GM12878 (cell line): ENCODE measurements around the gene TEX51. TPM values are rescaled to one million over a fixed set of nuclear protein-coding genes. Genes with fewer than 3 reads are reported as not detected.

Source experiments
- ATAC-seq: fragments of 200-7000 bp; cut with Tn5 transposase; 3 replicates; pipeline ENCODE4 v1.9.1; 2020; ENCODE audit warnings: mild to moderate bottlenecking, moderate library complexity
- BruUV-seq: library from RNA; stranded (reverse); fragments of 400-500 nt; replicated peaks from 2 replicates; lab custom pipeline; 2021; lab: Mats Ljungman, UMichigan
- CTCF ChIA-PET: fragments of 300-600 bp; sonication (Branson Sonifier 250); formaldehyde crosslinking; extraction: SDS; loops from one replicate; lab custom pipeline; 2021; ENCODE audit warnings: inconsistent platforms; lab: Yijun Ruan, JAX
- POLR2A ChIA-PET: fragments of 350-600 bp; formaldehyde crosslinking; extraction: SDS; loops from one replicate; lab custom pipeline; 2021; ENCODE audit warnings: inconsistent platforms; lab: Charles Lee
- RAD21 ChIA-PET: fragments of 300-600 bp; sonication (Branson Sonifier 250); formaldehyde crosslinking; loops from one replicate; lab custom pipeline; 2023; ENCODE audit warnings: antibody characterized with exemption; ENCODE audit not compliant: unreplicated experiment; lab: Charles Lee
- SMC1A ChIA-PET: fragments of 300-600 bp; sonication (Branson Sonifier 250); formaldehyde crosslinking; loops from one replicate; lab custom pipeline; 2023; ENCODE audit not compliant: unreplicated experiment, uncharacterized antibody; lab: Charles Lee
- DNase-seq: peaks from one replicate; pipeline ENCODE4 v3.0.0-alpha.2; 2011; ENCODE audit warnings: low read depth, low spot score
- FAIRE-seq: peaks from 3 replicates; lab custom pipeline; 2011; peaks lifted over from hg19 to GRCh38; lab: Jason Lieb, UNC
- H2AFZ ChIP-seq: 2 replicates; pipeline ENCODE4 v1.6.0; 2011; ENCODE audit warnings: low read depth, low read length, control low read depth; ENCODE audit not compliant: control insufficient read depth
- H3K27ac ChIP-seq: 2 replicates; pipeline ENCODE4 v1.5.1; 2011; ENCODE audit warnings: control low read depth; ENCODE audit not compliant: control insufficient read depth, insufficient read depth
- H3K27me3 ChIP-seq, 2 experiments: replicated peaks in 1 of 2; 2 replicates each; pipeline versions ENCODE4 v1.6.0 to v1.6.1; 2011; ENCODE audit warnings: low read length in 1 of 2; ENCODE audit not compliant: control insufficient read depth in 2 of 2, insufficient read depth in 2 of 2
- H3K36me3 ChIP-seq, 2 experiments: 2 replicates each; pipeline ENCODE4 v1.5.1; 2011; ENCODE audit warnings: low read length in 1 of 2; ENCODE audit not compliant: control insufficient read depth in 2 of 2, insufficient read depth in 2 of 2
- H3K4me1 ChIP-seq: 2 replicates; pipeline ENCODE4 v1.6.1; 2011; ENCODE audit warnings: mild to moderate bottlenecking, low read length, moderate library complexity, mixed read lengths; ENCODE audit not compliant: control insufficient read depth, insufficient read depth
- H3K4me2 ChIP-seq: 2 replicates; pipeline ENCODE4 v1.6.0; 2011; ENCODE audit warnings: control low read depth; ENCODE audit not compliant: control insufficient read depth, insufficient read depth
- H3K4me3 ChIP-seq: fragments of 200-600 bp; sonication (generic); 2 replicates; pipeline ENCODE4 v1.5.1; 2016
- H3K79me2 ChIP-seq: 2 replicates; pipeline ENCODE4 v1.6.0; 2011; ENCODE audit warnings: low read length; ENCODE audit not compliant: control insufficient read depth, insufficient read depth
- H3K9ac ChIP-seq: 2 replicates; pipeline ENCODE4 v1.8.0; 2011; ENCODE audit warnings: low read length, control low read depth, mixed read lengths; ENCODE audit not compliant: control insufficient read depth, insufficient read depth
- H3K9me3 ChIP-seq: replicated peaks from 3 replicates; pipeline ENCODE4 v1.5.1; 2011; ENCODE audit warnings: mild to moderate bottlenecking, low read length; ENCODE audit not compliant: control insufficient read depth, insufficient read depth
- H4K20me1 ChIP-seq: 2 replicates; pipeline ENCODE4 v1.6.0; 2011; ENCODE audit not compliant: control insufficient read depth, insufficient read depth
- BRCA1 ChIP-seq: IDR thresholded peaks from 2 replicates; pipeline ENCODE4 v1.6.1; 2011; ENCODE audit warnings: low read depth, low read length, improper control_type of control experiment
- CUX1 ChIP-seq: IDR thresholded peaks from 2 replicates; pipeline ENCODE4 v1.6.1; 2012; ENCODE audit warnings: improper control_type of control experiment, low read depth, low read length; ENCODE audit not compliant: insufficient replicate concordance
- EGR1 ChIP-seq, 2 experiments: IDR thresholded peaks; 1 replicate in 1 of 2; 2 replicates in 1 of 2; pipeline ENCODE4 v1.6.1; 2011 to 2012; ENCODE audit warnings: low read depth in 2 of 2, low read length in 2 of 2, borderline replicate concordance in 1 of 2, mild to moderate bottlenecking in 1 of 2, moderate library complexity in 1 of 2
- MLLT1 ChIP-seq: fragments of 450-650 bp; IDR thresholded peaks from 2 replicates; pipeline ENCODE4 v1.6.1; 2016; ENCODE audit warnings: mild to moderate bottlenecking
- NFXL1 ChIP-seq: fragments of 450-650 bp; IDR thresholded peaks from 2 replicates; pipeline ENCODE4 v1.6.1; 2017; ENCODE audit warnings: antibody characterized with exemption, mild to moderate bottlenecking, borderline replicate concordance
- ZNF384 ChIP-seq: IDR thresholded peaks from 2 replicates; pipeline ENCODE4 v1.6.1; 2012; ENCODE audit warnings: low read depth, mild to moderate bottlenecking, low read length, improper control_type of control experiment, borderline replicate concordance
- WGBS: methylation state at CpG from one replicate; pipeline ENCODE4 v1.1.6; 2016; ENCODE audit warnings: low lambda C conversion rate; ENCODE audit not compliant: insufficient replicate concordance, insufficient coverage; ENCODE audit errors: missing lambda C conversion rate; 5-methylcytosine and 5-hydroxymethylcytosine counted together
- in situ Hi-C: fragments of 300-500 bp; cut with MboI; formaldehyde crosslinking; loops from 9 replicates; pipeline ENCODE4 v1.14.3; 2018; ENCODE audit warnings: mixed read lengths
- intact Hi-C: fragments of 100-400 bp; cut with micrococcal nuclease; formaldehyde crosslinking; loops from one replicate; pipeline ENCODE4 v1.14.2; 2022; ENCODE audit not compliant: unreplicated experiment
- polyA plus RNA-seq, 11 experiments: library from polyadenylated mRNA; depleted of rRNA in 4 of 11; unstranded in 6 of 11; stranded (reverse) in 5 of 11; fragments of >200 nt; fragmentation: Nextera tagmentation in 4 of 11; fragmentation: Illumina TruSeq in 1 of 11; extraction: Ambion mirVana in 4 of 11; extraction: Trizol in 1 of 11; gene quantifications; 1 replicate in 1 of 11; 2 replicates in 10 of 11; pipeline versions ENCODE4 v1.2.1 to v1.2.3, GENCODE V29; 2011 to 2016; ENCODE audit warnings: inconsistent platforms in 2 of 11, missing spikeins in 2 of 11, low read depth in 1 of 11
- total RNA-seq, 4 experiments: library from RNA; depleted of rRNA in 3 of 4; stranded (reverse); fragments of >200 nt in 3 of 4; fragmentation: Illumina TruSeq in 1 of 4; extraction: Trizol in 1 of 4; gene quantifications; 2 replicates each; pipeline versions ENCODE4 v1.2.1 to v1.2.3, GENCODE V29; 2013 to 2021
- TF ChIP-seq, protein P1 (sequence below): IDR thresholded peaks from 2 replicates; pipeline ENCODE4 v1.6.1; 2012; ENCODE audit warnings: low read depth, low read length, improper control_type of control experiment
- TF ChIP-seq, protein P2 (sequence below): fragments of 450-650 bp; conservative IDR thresholded peaks from 2 replicates; pipeline ENCODE4 v1.6.1; 2017; ENCODE audit warnings: mild to moderate bottlenecking, moderate library complexity

Gene TEX51
- total and polyA plus RNA-seq, 10 of the 15 experiments (the other 5 are each of a cell fraction or from before 2014, with no cell fraction given): not detected

- ChIA-PET CTCF (no interaction called here), RAD21 (no interaction called here), SMC1A (no interaction called here), POLR2A (no interaction called here)
- FAIRE-seq (no peak), DNase-seq (no peak), ATAC-seq (no peak)
- in situ Hi-C loops (no loop called here), intact Hi-C loops (no loop called here)
- WGBS: 10% methylated on average over 9 of the region's 9 CpGs
- no peak overlapping the region for H2AFZ ChIP-seq
- no peaks in the 10 kb centered on the region for H3K4me1 ChIP-seq
- H3K79me2 ChIP-seq: no peaks in the 10 kb centered on the region
- H4K20me1 ChIP-seq: no peaks in the 10 kb centered on the region
- no peak overlapping the region for H3K4me3 ChIP-seq
- H3K9me3 ChIP-seq: no peaks in the 10 kb centered on the region; the same call in 2 of the 3 replicates
- H3K27me3 ChIP-seq: no peaks in the 10 kb centered on the region; a peak in 2 of 4 replicates
- no TSS peak for BruUV-seq
- H3K36me3 ChIP-seq: no peaks in the 10 kb centered on the region
- H3K4me2 ChIP-seq: no peak overlapping the region
- no peak overlapping the region for H3K9ac ChIP-seq
- H3K27ac ChIP-seq: no peak overlapping the region
- TF ChIP-seq MLLT1 (no peak), CUX1 (no peak), NFXL1 (no peak), ZNF384 (no peak), BRCA1 (no peak), EGR1 (IDR thresholded peaks at IDR 0.05; ENCODE audit: borderline replicate concordance in 1 of 2, low read depth in 2 of 2, low read length in 2 of 2) (no peak)
- TF ChIP-seq, protein P1, sequence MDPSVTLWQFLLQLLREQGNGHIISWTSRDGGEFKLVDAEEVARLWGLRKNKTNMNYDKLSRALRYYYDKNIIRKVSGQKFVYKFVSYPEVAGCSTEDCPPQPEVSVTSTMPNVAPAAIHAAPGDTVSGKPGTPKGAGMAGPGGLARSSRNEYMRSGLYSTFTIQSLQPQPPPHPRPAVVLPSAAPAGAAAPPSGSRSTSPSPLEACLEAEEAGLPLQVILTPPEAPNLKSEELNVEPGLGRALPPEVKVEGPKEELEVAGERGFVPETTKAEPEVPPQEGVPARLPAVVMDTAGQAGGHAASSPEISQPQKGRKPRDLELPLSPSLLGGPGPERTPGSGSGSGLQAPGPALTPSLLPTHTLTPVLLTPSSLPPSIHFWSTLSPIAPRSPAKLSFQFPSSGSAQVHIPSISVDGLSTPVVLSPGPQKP: no peak
- TF ChIP-seq, protein P2, sequence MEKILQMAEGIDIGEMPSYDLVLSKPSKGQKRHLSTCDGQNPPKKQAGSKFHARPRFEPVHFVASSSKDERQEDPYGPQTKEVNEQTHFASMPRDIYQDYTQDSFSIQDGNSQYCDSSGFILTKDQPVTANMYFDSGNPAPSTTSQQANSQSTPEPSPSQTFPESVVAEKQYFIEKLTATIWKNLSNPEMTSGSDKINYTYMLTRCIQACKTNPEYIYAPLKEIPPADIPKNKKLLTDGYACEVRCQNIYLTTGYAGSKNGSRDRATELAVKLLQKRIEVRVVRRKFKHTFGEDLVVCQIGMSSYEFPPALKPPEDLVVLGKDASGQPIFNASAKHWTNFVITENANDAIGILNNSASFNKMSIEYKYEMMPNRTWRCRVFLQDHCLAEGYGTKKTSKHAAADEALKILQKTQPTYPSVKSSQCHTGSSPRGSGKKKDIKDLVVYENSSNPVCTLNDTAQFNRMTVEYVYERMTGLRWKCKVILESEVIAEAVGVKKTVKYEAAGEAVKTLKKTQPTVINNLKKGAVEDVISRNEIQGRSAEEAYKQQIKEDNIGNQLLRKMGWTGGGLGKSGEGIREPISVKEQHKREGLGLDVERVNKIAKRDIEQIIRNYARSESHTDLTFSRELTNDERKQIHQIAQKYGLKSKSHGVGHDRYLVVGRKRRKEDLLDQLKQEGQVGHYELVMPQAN: no peak
Measured at GRCh38 chr2:126900646-126901319, 2.1 kb downstream of the TEX51 start.
